Neural progenitor cell (in vitro differentiated cells): ENCODE measurements around the gene TTC39A. TPM values are rescaled to one million over a fixed set of nuclear protein-coding genes. Genes with fewer than 3 reads are reported as not detected.

Source experiments
- DNase-seq: peaks from one replicate; pipeline ENCODE4 v3.0.0-alpha.2; 2016; ENCODE audit warnings: low spot score
- H2AFZ ChIP-seq: fragments of 200-600 bp; sonication (generic); replicated peaks from 2 replicates; pipeline ENCODE4 v1.6.1; 2016; ENCODE audit warnings: antibody characterized with exemption
- H3F3A ChIP-seq: fragments of 200-600 bp; sonication (generic); 2 replicates; pipeline ENCODE4 v1.6.1; 2016; ENCODE audit warnings: antibody characterized with exemption, low read depth
- H3K27ac ChIP-seq: fragments of 200-600 bp; sonication (generic); 2 replicates; pipeline ENCODE4 v1.5.1; 2016; ENCODE audit warnings: mild to moderate bottlenecking
- H3K27me3 ChIP-seq: fragments of 200-600 bp; sonication (generic); 2 replicates; pipeline ENCODE4 v1.6.1; 2016; ENCODE audit warnings: mild to moderate bottlenecking, moderate library complexity
- H3K36me3 ChIP-seq: fragments of 200-600 bp; sonication (generic); 2 replicates; pipeline ENCODE4 v1.5.1; 2016
- H3K4me1 ChIP-seq: fragments of 200-600 bp; sonication (generic); 2 replicates; pipeline ENCODE4 v1.6.1; 2016; ENCODE audit warnings: mixed run types
- H3K4me2 ChIP-seq: fragments of 200-600 bp; sonication (generic); 2 replicates; pipeline ENCODE4 v1.6.1; 2016
- H3K4me3 ChIP-seq: fragments of 200-600 bp; sonication (generic); 2 replicates; pipeline ENCODE4 v1.5.1; 2016
- H3K79me2 ChIP-seq: fragments of 200-600 bp; sonication (generic); 2 replicates; pipeline ENCODE4 v1.6.1; 2016; ENCODE audit warnings: low read depth
- H3K9ac ChIP-seq: fragments of 200-600 bp; sonication (generic); 2 replicates; pipeline ENCODE4 v1.6.1; 2016
- H3K9me3 ChIP-seq: fragments of 200-600 bp; sonication (generic); 2 replicates; pipeline ENCODE4 v1.5.1; 2016; ENCODE audit warnings: low read depth
- H4K20me1 ChIP-seq: fragments of 200-600 bp; sonication (generic); 2 replicates; pipeline ENCODE4 v1.6.1; 2016; ENCODE audit warnings: low read depth
- H3K27ac Mint-ChIP-seq: 3 replicates; pipeline ENCODE4 v1.8.0; 2021; ENCODE audit warnings: mixed read lengths
- H3K27me3 Mint-ChIP-seq: 2 replicates; pipeline ENCODE4 v1.8.0; 2022; ENCODE audit warnings: low read depth, mild to moderate bottlenecking, inconsistent platforms, moderate library complexity, mixed read lengths; ENCODE audit not compliant: insufficient read depth
- H3K36me3 Mint-ChIP-seq: 3 replicates; pipeline ENCODE4 v1.8.0; 2021; ENCODE audit warnings: mixed read lengths
- H3K4me1 Mint-ChIP-seq: 3 replicates; pipeline ENCODE4 v1.8.0; 2021; ENCODE audit warnings: mixed read lengths
- H3K4me3 Mint-ChIP-seq: 3 replicates; pipeline ENCODE4 v1.8.0; 2021; ENCODE audit warnings: mild to moderate bottlenecking, moderate library complexity, mixed read lengths
- H3K9me3 Mint-ChIP-seq: 3 replicates; pipeline ENCODE4 v1.8.0; 2020; ENCODE audit warnings: mixed read lengths
- EZH2 ChIP-seq: fragments of 200-600 bp; sonication (generic); IDR thresholded peaks from 2 replicates; pipeline ENCODE4 v1.6.1; 2017; ENCODE audit warnings: antibody characterized with exemption, mild to moderate bottlenecking, moderate library complexity
- EZH2phosphoT487 ChIP-seq: fragments of 200-600 bp; sonication (generic); IDR thresholded peaks from 2 replicates; pipeline ENCODE4 v1.6.1; 2017; ENCODE audit warnings: antibody characterized with exemption
- total RNA-seq: library from RNA; depleted of rRNA; stranded (reverse); fragments of >200 nt; gene quantifications from 2 replicates; pipeline ENCODE4 v1.2.3, GENCODE V29; 2015; ENCODE audit warnings: low replicate concordance
- TF ChIP-seq, protein P1 (sequence below): fragments of 200-600 bp; sonication (generic); IDR thresholded peaks from 2 replicates; pipeline ENCODE4 v1.5.1; 2017; ENCODE audit warnings: antibody characterized with exemption, mild to moderate bottlenecking

TTC39A gene
- total RNA-seq, 1 donor from 2014 or later, result 0.94 TPM

GRCh38 chr1:51266791-51267190 is 63.6 kb downstream of the TTC39A start:
- Histone ChIP-seq H3K27ac (no peak overlapping the region), H3K9ac (no peak overlapping the region), H3K4me1 (no peaks in the 10 kb centered on the region), H3K36me3 (peaks cover 6% of the 10 kb centered on the region), H3K4me2 (no peak overlapping the region), H3K79me2 (peaks cover 61% of the 10 kb centered on the region), H3K27me3 (no peaks in the 10 kb centered on the region), H4K20me1 (peaks cover 65% of the 10 kb centered on the region), H2AFZ (no peak overlapping the region), H3K4me3 (no peak overlapping the region), H3K9me3 (no peaks in the 10 kb centered on the region), H3F3A (no peaks in the 10 kb centered on the region)
- Mint-ChIP-seq H3K27ac (no peak overlapping the region), H3K36me3 (peaks cover 11% of the 10 kb centered on the region), H3K9me3 (no peaks in the 10 kb centered on the region), H3K27me3 (no peaks in the 10 kb centered on the region), H3K4me1 (peaks cover 26% of the 10 kb centered on the region), H3K4me3 (no peak overlapping the region)
- DNase-seq, result no peak
- no peak for TF ChIP-seq EZH2phosphoT487
- TF ChIP-seq EZH2, result no peak
- TF ChIP-seq, protein P1, sequence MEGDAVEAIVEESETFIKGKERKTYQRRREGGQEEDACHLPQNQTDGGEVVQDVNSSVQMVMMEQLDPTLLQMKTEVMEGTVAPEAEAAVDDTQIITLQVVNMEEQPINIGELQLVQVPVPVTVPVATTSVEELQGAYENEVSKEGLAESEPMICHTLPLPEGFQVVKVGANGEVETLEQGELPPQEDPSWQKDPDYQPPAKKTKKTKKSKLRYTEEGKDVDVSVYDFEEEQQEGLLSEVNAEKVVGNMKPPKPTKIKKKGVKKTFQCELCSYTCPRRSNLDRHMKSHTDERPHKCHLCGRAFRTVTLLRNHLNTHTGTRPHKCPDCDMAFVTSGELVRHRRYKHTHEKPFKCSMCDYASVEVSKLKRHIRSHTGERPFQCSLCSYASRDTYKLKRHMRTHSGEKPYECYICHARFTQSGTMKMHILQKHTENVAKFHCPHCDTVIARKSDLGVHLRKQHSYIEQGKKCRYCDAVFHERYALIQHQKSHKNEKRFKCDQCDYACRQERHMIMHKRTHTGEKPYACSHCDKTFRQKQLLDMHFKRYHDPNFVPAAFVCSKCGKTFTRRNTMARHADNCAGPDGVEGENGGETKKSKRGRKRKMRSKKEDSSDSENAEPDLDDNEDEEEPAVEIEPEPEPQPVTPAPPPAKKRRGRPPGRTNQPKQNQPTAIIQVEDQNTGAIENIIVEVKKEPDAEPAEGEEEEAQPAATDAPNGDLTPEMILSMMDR, result no peak

GRCh38 chr1:51266181-51266580 is 64.2 kb downstream of the TTC39A start:
- Histone ChIP-seq H3K4me3 (no peak overlapping the region), H4K20me1 (peaks cover 71% of the 10 kb centered on the region), H3K9me3 (no peaks in the 10 kb centered on the region), H3K79me2 (peaks cover 67% of the 10 kb centered on the region), H2AFZ (no peak overlapping the region), H3K36me3 (no peaks in the 10 kb centered on the region), H3K9ac (no peak overlapping the region), H3F3A (no peaks in the 10 kb centered on the region), H3K27me3 (no peaks in the 10 kb centered on the region), H3K4me2 (no peak overlapping the region), H3K4me1 (no peaks in the 10 kb centered on the region), H3K27ac (no peak overlapping the region)
- no peaks in the 10 kb centered on the region for H3K27me3 Mint-ChIP-seq
- peaks cover 31% of the 10 kb centered on the region for H3K4me1 Mint-ChIP-seq
- DNase-seq, result no peak
- H3K9me3 Mint-ChIP-seq, result no peaks in the 10 kb centered on the region
- H3K27ac Mint-ChIP-seq, result no peak overlapping the region
- no peak overlapping the region for H3K4me3 Mint-ChIP-seq
- peaks cover 10% of the 10 kb centered on the region for H3K36me3 Mint-ChIP-seq
- TF ChIP-seq, protein P1, result no peak
- TF ChIP-seq EZH2phosphoT487 (no peak), EZH2 (no peak)

DNA sequence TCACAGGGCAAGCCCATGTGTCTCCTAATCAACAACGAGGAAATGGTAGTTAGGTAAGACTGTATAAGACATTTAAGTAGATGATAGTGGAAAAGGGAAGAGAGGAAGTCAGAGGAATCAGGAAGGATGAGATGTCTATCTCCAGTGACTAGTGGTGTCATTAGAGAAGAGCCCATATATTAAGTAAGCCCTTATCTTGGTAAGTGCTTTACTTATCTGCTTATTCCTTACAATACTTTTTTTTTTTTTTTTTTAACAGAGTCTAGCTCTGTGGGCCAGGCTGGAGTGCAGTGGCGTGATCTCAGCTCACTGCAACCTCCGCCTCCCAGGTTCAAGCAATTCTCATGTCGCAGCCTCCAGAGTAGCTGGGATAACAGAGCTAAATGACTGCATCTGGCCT is 64.7 kb downstream of the TTC39A start:
- H3K27ac Mint-ChIP-seq, result no peak overlapping the region
- Histone ChIP-seq H3K4me3 (no peak overlapping the region), H3K4me2 (no peak overlapping the region), H2AFZ (no peak overlapping the region), H3K9me3 (no peaks in the 10 kb centered on the region), H3K79me2 (peaks cover 72% of the 10 kb centered on the region), H3K27ac (no peak overlapping the region), H3K36me3 (no peaks in the 10 kb centered on the region), H4K20me1 (peaks cover 76% of the 10 kb centered on the region), H3K27me3 (no peaks in the 10 kb centered on the region), H3K4me1 (no peaks in the 10 kb centered on the region), H3F3A (no peaks in the 10 kb centered on the region), H3K9ac (no peak overlapping the region)
- no peaks in the 10 kb centered on the region for H3K9me3 Mint-ChIP-seq
- no peak for DNase-seq
- no peak overlapping the region for H3K4me3 Mint-ChIP-seq
- TF ChIP-seq, protein P1, result no peak
- TF ChIP-seq EZH2 (no peak), EZH2phosphoT487 (no peak)
- no peaks in the 10 kb centered on the region for H3K27me3 Mint-ChIP-seq
- peaks cover 5% of the 10 kb centered on the region for H3K36me3 Mint-ChIP-seq
- peaks cover 30% of the 10 kb centered on the region for H3K4me1 Mint-ChIP-seq
